ENCODE data around the gene ORAI3.

ORAI3 gene

GRCh38 chr16:30948667-30949649, at the start of gene ORAI3:
TSS of gene ORAI3 (plus strand) at chr16:30949068. CDS start at chr16:30949290, 222 bp downstream.
- peak; percentile 65 for DNase-seq (ENCODE audit: low spot score)

- no peak for DNase-seq (ENCODE audit: low spot score)
Observed at GRCh38 chr16:30899794-30900193, 49.1 kb upstream of the ORAI3 start.

- DNase-seq (ENCODE audit: low spot score): no peak
Observed at GRCh38 chr16:30900588-30900987, 48.3 kb upstream of the ORAI3 start.

- no peak for DNase-seq (ENCODE audit: low spot score)
Observed at GRCh38 chr16:30901201-30902028, 47.5 kb upstream of the ORAI3 start.

- DNase-seq (ENCODE audit: low spot score): peak; percentile 72
Observed at GRCh38 chr16:30902029-30902972, 46.6 kb upstream of the ORAI3 start.

- no peak for DNase-seq (ENCODE audit: low spot score)
Observed at GRCh38 chr16:30903002-30903401, 45.9 kb upstream of the ORAI3 start.

- DNase-seq (ENCODE audit: low spot score): no peak
Observed at GRCh38 chr16:30903596-30903995, 45.3 kb upstream of the ORAI3 start.

- DNase-seq (ENCODE audit: low spot score): no peak
Observed at GRCh38 chr16:30904114-30904780, 44.6 kb upstream of the ORAI3 start.

GRCh38 chr16:30907064-30907463, 41.8 kb upstream of the ORAI3 start:
- DNase-seq (ENCODE audit: low spot score): no peak

GRCh38 chr16:30910427-30911029, 38.3 kb upstream of the ORAI3 start:
- no peak for DNase-seq (ENCODE audit: low spot score)

GRCh38 chr16:30912794-30913412, 36.0 kb upstream of the ORAI3 start:
- DNase-seq (ENCODE audit: low spot score): no peak

GRCh38 chr16:30914830-30915229, 34.0 kb upstream of the ORAI3 start:
- no peak for DNase-seq (ENCODE audit: low spot score)

- DNase-seq (ENCODE audit: low spot score): no peak
Observed at GRCh38 chr16:30918614-30919013, 30.3 kb upstream of the ORAI3 start.

- DNase-seq (ENCODE audit: low spot score): no peak
Observed at GRCh38 chr16:30920891-30921290, 28.0 kb upstream of the ORAI3 start.

- DNase-seq (ENCODE audit: low spot score): no peak
Observed at GRCh38 chr16:30921459-30921747, 27.5 kb upstream of the ORAI3 start.

GRCh38 chr16:30921748-30922419, 27.0 kb upstream of the ORAI3 start:
- peak; percentile 82 for DNase-seq (ENCODE audit: low spot score)

- peak; percentile 100 for DNase-seq (ENCODE audit: low spot score)
Observed at GRCh38 chr16:30922420-30922959, 26.4 kb upstream of the ORAI3 start.

GRCh38 chr16:30922960-30923535, 25.8 kb upstream of the ORAI3 start:
- peak; percentile 100 for DNase-seq (ENCODE audit: low spot score)

GRCh38 chr16:30923554-30924075, 25.3 kb upstream of the ORAI3 start, which contains the start of gene FBXL19:
TSS of gene FBXL19 (plus strand) at chr16:30923572. CDS start at chr16:30925755, 2,183 bp downstream.
- DNase-seq (ENCODE audit: low spot score): no peak

All from putamen (tissue), 1 donor.